ENCODE results near the gene SPATA18. TPM values are rescaled to one million over a fixed set of nuclear protein-coding genes. Genes with fewer than 3 reads are reported as not detected.

SPATA18 gene
- total and polyA plus RNA-seq, 2 of the 13 experiments (the other 11 are each of a cell fraction or from before 2014, with no cell fraction given) = 5.7 to 13.2 TPM

DNA sequence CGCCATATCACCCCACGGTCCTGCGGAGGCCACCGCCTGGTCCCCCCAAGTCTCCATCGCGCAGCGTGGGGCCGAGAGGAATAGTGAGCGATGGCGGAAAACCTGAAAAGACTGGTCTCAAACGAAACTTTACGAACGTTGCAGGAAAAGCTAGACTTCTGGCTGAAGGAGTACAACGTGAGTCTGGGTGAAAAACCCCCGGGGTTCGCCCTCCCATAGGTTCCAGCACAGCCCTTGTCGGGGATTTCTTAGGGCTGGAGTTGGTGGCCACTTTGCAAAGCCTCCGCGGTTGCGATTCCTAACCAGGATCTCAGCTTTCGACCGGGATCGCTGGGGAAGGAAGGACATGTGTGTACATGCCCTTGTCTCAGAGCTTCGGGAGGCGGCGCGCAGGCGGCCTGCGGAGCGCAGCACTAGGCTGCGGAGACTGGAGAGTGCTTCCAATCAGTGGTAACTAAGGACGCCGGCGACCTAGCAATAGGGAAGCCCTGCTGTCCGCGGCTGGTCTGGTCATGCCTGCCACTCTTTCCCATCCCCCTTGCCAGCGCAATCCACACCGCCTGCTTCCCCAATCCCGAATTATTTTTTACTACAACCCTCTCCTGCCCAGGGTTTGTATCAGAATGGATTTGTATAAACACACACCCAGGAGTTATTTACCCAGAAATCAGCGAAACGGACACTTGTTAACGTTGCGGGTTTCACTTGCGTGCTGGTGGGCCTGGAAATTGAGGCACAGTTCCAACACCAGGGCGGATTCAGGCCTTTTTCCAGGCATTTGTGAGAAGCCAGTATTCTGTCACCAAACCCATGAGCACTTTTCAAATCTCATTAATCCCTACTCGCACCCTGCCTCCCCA lies 741 bp downstream of the SPATA18 start (continued):
- TF ChIP-seq EED (CRISPR knock-in tag; IDR thresholded peaks at IDR 0.05) = no peak
- TF ChIP-seq ZNF572 (CRISPR knock-in tag; IDR thresholded peaks at IDR 0.05) = peak; percentile 22; the same call in 1 of the 2 replicates
- TF ChIP-seq ZNF720 (CRISPR knock-in tag; IDR thresholded peaks at IDR 0.05) = no peak
- no peak for TF ChIP-seq ZNF75D (CRISPR knock-in tag; IDR thresholded peaks at IDR 0.05; ENCODE audit: borderline replicate concordance)
- TF ChIP-seq, protein P1, sequence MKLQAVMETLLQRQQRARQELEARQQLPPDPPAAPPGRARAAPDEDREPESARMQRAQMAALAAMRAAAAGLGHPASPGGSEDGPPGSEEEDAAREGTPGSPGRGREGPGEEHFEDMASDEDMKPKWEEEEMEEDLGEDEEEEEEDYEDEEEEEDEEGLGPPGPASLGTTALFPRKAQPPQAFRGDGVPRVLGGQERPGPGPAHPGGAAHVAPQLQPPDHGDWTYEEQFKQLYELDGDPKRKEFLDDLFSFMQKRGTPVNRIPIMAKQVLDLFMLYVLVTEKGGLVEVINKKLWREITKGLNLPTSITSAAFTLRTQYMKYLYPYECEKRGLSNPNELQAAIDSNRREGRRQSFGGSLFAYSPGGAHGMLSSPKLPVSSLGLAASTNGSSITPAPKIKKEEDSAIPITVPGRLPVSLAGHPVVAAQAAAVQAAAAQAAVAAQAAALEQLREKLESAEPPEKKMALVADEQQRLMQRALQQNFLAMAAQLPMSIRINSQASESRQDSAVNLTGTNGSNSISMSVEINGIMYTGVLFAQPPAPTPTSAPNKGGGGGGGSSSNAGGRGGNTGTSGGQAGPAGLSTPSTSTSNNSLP (IDR thresholded peaks at IDR 0.05; ENCODE audit: low read depth, low read length) = no peak
- TF ChIP-seq ZNF20 (CRISPR knock-in tag; IDR thresholded peaks at IDR 0.05) = peak; percentile 62; the same call in 1 of the 2 replicates
- TF ChIP-seq ZNF501 (CRISPR knock-in tag; IDR thresholded peaks at IDR 0.05) = peak; percentile 71; the same call in 1 of the 2 replicates
- TF ChIP-seq, protein P2, sequence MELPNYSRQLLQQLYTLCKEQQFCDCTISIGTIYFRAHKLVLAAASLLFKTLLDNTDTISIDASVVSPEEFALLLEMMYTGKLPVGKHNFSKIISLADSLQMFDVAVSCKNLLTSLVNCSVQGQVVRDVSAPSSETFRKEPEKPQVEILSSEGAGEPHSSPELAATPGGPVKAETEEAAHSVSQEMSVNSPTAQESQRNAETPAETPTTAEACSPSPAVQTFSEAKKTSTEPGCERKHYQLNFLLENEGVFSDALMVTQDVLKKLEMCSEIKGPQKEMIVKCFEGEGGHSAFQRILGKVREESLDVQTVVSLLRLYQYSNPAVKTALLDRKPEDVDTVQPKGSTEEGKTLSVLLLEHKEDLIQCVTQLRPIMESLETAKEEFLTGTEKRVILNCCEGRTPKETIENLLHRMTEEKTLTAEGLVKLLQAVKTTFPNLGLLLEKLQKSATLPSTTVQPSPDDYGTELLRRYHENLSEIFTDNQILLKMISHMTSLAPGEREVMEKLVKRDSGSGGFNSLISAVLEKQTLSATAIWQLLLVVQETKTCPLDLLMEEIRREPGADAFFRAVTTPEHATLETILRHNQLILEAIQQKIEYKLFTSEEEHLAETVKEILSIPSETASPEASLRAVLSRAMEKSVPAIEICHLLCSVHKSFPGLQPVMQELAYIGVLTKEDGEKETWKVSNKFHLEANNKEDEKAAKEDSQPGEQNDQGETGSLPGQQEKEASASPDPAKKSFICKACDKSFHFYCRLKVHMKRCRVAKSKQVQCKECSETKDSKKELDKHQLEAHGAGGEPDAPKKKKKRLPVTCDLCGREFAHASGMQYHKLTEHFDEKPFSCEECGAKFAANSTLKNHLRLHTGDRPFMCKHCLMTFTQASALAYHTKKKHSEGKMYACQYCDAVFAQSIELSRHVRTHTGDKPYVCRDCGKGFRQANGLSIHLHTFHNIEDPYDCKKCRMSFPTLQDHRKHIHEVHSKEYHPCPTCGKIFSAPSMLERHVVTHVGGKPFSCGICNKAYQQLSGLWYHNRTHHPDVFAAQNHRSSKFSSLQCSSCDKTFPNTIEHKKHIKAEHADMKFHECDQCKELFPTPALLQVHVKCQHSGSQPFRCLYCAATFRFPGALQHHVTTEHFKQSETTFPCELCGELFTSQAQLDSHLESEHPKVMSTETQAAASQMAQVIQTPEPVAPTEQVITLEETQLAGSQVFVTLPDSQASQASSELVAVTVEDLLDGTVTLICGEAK (IDR thresholded peaks at IDR 0.05) = no peak
- TF ChIP-seq, protein P2 (CRISPR knock-in tag; IDR thresholded peaks at IDR 0.05) = 0 out of 2 replicates have a peak, but pooled peaks have one; percentile 13
- TF ChIP-seq CENPT (CRISPR knock-in tag; IDR thresholded peaks at IDR 0.05; ENCODE audit: low read depth) = no peak
- peak; percentile 46; the same call in 1 of the 2 replicates for TF ChIP-seq IRX3 (CRISPR knock-in tag; IDR thresholded peaks at IDR 0.05; ENCODE audit: borderline replicate concordance, low read depth)
- TF ChIP-seq CHD4 (IDR thresholded peaks at IDR 0.05; ENCODE audit: borderline replicate concordance, low read length) = no peak
- peak; percentile 94; the same call in 2 of the 3 replicates for TF ChIP-seq MXI1 (IDR thresholded peaks at IDR 0.05; ENCODE audit: borderline replicate concordance, low read depth, low read length)
- TF ChIP-seq, protein P3, sequence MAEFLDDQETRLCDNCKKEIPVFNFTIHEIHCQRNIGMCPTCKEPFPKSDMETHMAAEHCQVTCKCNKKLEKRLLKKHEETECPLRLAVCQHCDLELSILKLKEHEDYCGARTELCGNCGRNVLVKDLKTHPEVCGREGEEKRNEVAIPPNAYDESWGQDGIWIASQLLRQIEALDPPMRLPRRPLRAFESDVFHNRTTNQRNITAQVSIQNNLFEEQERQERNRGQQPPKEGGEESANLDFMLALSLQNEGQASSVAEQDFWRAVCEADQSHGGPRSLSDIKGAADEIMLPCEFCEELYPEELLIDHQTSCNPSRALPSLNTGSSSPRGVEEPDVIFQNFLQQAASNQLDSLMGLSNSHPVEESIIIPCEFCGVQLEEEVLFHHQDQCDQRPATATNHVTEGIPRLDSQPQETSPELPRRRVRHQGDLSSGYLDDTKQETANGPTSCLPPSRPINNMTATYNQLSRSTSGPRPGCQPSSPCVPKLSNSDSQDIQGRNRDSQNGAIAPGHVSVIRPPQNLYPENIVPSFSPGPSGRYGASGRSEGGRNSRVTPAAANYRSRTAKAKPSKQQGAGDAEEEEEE (CRISPR knock-in tag; IDR thresholded peaks at IDR 0.05; ENCODE audit: borderline replicate concordance) = 0 out of 2 replicates have a peak, but pooled peaks have one; percentile 43
- 0 out of 2 replicates have a peak, but pooled peaks have one; percentile 39 for TF ChIP-seq ZNF264 (CRISPR knock-in tag; IDR thresholded peaks at IDR 0.05)
- no peak for TF ChIP-seq HNRNPH1 (optimal IDR thresholded peaks at IDR 0.05; ENCODE audit: low read depth, low read length)

Data from HepG2 (cell line).